ENCODE results near the gene SIRT5.

Gene SIRT5

GRCh38 chr6:13550656-13551055 is 23.7 kb upstream of the SIRT5 start:
- no peak for DNase-seq (ENCODE audit: low read depth in 2 of 3, low spot score in 1 of 3)

DNA sequence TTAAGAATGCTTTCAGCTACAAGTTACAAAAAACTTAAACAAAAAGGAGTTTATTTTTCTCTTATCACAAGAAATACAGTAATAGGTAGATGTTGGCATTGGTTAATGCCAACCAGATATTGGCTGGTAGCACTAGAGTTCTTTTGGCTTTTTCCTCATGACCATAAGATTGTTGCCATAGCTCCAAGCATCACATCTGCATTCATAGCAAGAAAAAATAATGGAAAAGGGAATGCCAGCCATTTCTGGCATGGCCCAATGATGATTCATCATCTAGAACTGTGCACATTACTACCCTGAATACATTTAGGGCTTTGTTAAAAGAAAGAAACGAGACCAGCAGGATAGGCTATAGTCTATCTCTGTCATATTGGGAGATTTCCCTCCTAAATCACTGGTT is 20.8 kb upstream of the SIRT5 start:
- no peak for DNase-seq (ENCODE audit: low read depth in 2 of 3, low spot score in 1 of 3)

- no peak for DNase-seq (ENCODE audit: low read depth in 2 of 3, low spot score in 1 of 3)
Measured at GRCh38 chr6:13554929-13555333, 19.5 kb upstream of the SIRT5 start.

- no peak for DNase-seq (ENCODE audit: low read depth in 2 of 3, low spot score in 1 of 3)
Measured at GRCh38 chr6:13557841-13558240, 16.6 kb upstream of the SIRT5 start.

DNA sequence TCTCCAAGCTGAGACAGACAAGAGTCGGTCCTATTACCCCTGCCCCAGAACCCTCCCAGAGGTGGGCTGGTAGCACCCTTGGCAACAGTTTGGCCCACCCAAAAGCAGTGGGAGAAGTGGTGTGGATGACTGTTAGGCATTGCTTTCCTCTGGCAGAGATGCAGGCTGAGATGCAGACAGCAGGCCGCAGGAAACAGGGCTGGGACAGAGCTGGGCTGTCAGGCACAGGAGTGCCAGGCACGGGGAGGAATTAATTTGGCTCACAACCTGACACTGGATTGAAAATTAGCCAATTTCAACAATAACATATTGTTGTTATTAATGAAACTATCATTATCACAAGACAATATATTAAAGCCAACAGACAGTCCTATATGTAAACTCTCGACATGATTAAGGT is 15.7 kb upstream of the SIRT5 start:
- no peak for DNase-seq (ENCODE audit: low read depth in 2 of 3, low spot score in 1 of 3)

- no peak for DNase-seq (ENCODE audit: low read depth in 2 of 3, low spot score in 1 of 3)
Measured at GRCh38 chr6:13559251-13559650, 15.2 kb upstream of the SIRT5 start.

- DNase-seq (ENCODE audit: low read depth in 2 of 3, low spot score in 1 of 3): no peak
Measured at GRCh38 chr6:13559968-13560650, 14.3 kb upstream of the SIRT5 start.

DNA sequence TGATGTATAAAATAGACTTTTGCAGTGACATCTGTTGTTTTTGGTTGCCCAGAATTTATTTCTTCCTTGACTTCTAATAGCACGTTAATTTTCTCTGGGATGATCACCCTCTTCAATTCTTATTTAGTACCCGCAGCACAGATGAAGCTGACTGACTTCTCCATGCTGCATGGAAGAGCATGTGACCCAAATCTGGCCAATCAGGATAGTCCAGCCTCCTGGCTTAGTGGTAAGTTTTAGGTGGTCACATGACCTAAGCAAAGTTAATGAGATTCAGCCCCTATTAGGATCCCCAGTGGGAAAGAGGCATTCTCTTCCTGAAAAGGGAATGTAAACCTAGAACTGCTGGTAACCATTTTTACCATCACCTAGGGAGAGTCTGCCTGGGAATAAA is 13.8 kb upstream of the SIRT5 start:
- DNase-seq (ENCODE audit: low read depth in 2 of 3, low spot score in 1 of 3): no peak

DNA sequence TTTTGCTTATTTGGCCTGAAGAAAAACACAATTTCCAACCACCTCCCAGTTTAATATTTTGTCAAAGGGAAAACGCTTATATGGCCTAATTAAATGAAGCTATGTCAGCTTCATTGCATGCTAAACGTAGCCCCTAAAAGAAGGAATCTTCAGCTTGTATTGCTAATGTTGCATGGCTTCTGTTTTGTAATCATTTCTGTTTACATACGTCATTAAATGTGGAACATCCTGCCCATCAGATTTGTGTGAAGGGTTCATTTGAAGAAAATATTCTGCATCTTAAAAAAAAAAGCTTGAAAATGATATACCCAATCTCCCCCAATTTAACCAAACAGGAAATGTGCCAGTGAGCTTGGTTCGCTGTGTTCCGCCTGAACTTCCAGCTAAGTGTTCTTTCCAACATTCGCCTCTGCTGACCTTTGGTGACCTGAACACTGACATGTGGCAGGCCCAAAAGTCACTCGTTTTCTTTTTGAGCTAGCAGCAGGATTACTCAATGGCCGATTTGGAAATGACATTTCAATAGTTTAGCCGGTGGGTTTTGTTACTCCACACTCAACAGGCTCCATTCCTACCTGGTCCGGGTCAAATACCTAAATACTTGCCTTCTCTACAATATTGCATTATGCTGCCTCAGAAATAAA is 12.7 kb upstream of the SIRT5 start:
- no peak for DNase-seq (ENCODE audit: low read depth in 2 of 3, low spot score in 1 of 3)

GRCh38 chr6:13563009-13563408 is 11.4 kb upstream of the SIRT5 start:
- no peak for DNase-seq (ENCODE audit: low read depth in 2 of 3, low spot score in 1 of 3)

DNA sequence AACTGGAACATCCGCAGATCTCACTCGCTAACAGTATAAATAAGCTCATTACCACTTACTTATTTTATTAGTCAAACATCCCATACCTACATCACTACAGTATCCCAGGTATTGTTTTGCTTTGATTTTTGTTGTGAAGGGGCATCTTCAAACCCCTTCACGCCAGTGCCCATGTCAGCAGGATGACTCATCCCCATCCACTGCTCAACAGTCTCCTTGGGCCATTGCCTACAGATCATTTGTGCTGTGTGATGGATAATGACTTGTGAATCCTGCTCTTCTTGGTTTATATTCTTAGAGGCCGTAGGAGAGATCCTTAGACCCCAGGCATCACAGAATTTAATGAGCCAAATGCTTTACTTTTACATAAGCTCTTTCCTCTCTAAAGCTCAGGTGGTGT is 8.5 kb upstream of the SIRT5 start:
- no peak for DNase-seq (ENCODE audit: low read depth in 2 of 3, low spot score in 1 of 3)

DNA sequence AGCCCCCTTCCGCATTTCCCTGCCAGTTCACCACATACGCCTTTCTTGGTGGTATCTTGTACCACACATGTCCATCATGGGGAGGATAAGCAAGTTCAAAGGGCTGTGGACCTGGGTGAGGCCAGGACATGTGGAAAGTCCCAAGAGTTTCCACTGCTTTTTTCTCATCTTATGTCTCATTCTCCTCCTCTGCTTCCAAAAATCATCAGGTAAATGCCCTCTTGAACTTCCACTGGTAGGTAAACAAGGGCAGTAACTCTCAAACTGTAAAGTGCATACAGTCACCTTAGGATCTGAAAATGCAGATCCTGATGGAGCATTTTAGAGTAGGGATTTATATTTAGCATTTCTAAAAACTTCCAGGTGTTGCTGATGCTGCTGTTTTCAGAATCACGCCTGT is 7.9 kb upstream of the SIRT5 start:
- DNase-seq (ENCODE audit: low read depth in 2 of 3, low spot score in 1 of 3): no peak

DNA sequence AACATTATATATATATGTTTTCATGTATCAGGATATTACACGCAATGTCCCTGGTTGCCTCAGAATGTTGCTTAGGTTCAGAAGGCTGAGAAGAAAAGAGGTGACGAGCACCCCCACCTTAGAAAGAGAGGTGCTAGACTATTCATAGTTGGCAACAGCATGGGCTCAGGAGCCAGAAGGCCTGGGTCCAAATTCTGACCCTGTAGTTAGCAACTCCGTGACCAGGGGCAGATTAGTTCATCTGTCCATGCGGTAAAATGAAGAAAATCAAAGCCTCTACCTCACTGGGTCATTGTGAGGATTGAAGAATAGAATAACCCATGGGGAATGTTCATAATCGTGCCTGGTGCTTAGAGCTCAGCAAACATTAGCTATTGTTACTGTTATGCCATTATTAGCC is 5.4 kb upstream of the SIRT5 start:
- DNase-seq (ENCODE audit: low read depth in 2 of 3, low spot score in 1 of 3): no peak

GRCh38 chr6:13572240-13572639 is 2.2 kb upstream of the SIRT5 start:
- no peak for DNase-seq (ENCODE audit: low read depth in 2 of 3, low spot score in 1 of 3)

DNA sequence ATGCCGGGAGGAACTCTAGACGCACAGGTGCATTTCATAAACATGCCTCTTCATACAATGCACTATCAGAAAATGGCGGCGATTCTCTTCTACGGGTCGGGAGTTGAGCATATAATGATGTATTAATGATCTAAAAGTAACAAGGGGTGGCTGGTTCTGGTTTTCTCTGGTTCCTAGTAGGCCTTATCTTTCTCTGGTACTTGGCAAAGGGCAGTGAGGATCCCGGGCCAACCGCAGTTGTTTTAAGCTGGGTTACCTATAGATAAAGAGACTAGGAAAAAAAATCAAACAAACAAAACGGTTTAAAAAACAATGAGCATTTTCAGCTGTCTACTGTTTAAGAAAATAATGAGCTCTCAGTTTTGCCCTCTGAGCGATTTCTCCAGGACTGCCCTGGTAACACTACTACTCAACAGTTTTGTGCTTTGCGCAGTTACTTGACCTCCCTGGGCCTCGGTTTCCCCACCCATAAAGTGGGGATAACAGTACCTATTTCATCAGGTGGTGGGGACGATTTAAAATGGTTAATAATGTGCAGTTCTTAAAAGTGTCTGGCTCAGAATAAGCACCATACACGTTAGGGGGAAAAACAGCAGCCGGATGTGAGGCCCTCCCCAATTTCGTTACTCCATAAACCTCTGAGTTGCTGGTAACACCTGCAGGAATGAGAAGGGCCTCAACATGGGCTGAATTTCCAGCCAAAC is 1.3 kb upstream of the SIRT5 start:
- DNase-seq (ENCODE audit: low read depth in 2 of 3, low spot score in 1 of 3): no peak

DNA sequence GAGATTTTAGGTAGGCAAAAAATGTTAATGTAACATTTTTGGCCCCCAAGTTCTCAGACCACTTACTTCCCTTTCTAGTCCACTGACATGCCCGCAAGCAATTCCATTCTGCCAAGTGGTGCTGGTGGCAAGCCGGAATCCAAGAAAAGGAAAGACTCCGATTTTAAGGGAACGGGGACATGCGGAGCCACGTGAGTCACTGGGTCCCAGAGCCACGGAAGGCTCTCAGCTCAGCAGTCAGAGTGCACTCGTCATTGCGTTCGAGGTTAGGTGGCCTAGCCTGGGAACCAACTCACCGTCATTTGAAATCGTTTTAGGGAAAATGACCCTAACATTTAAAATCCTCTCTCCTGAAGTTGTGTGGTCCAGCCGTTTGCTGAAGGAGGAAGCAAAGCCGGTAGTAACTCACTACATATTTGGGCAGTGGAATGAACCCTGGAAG is 711 bp upstream of the SIRT5 start:
- DNase-seq (ENCODE audit: low read depth in 2 of 3, low spot score in 1 of 3): no peak

GRCh38 chr6:13574149-13574570 is 241 bp upstream of the SIRT5 start:
- DNase-seq (ENCODE audit: low read depth in 2 of 3, low spot score in 1 of 3): peak; percentile 81 to 90 (median 86)

GRCh38 chr6:13575377-13575775 is 975 bp downstream of the SIRT5 start:
- peak in 1 of 3 donors; percentile 84 for DNase-seq (ENCODE audit: low read depth in 2 of 3, low spot score in 1 of 3)

GRCh38 chr6:13576017-13576416 is 1.6 kb downstream of the SIRT5 start:
- no peak for DNase-seq (ENCODE audit: low read depth in 2 of 3, low spot score in 1 of 3)

GRCh38 chr6:13577926-13578325 is 3.5 kb downstream of the SIRT5 start:
- DNase-seq (ENCODE audit: low read depth in 2 of 3, low spot score in 1 of 3): no peak

DNA sequence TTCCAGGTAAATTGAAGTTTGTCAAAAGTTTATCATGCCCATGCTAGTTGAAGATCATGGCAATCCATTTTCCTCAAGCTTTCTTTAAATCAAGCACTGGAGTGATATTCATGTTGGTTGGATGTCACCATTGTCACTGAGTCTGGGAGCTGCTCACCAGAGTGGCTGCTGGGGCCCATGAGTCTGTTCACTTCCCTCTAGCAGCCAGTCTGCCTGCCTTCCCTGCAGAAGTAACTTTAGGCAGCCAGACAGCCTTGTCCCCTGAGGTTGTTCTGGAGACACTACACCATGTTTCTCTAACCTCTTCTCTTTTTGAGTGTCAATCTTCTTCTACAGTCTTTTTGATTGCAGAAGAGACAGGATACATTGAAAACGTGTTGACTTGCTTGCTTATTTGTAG is 5.5 kb downstream of the SIRT5 start:
- DNase-seq (ENCODE audit: low read depth in 2 of 3, low spot score in 1 of 3): no peak

DNA sequence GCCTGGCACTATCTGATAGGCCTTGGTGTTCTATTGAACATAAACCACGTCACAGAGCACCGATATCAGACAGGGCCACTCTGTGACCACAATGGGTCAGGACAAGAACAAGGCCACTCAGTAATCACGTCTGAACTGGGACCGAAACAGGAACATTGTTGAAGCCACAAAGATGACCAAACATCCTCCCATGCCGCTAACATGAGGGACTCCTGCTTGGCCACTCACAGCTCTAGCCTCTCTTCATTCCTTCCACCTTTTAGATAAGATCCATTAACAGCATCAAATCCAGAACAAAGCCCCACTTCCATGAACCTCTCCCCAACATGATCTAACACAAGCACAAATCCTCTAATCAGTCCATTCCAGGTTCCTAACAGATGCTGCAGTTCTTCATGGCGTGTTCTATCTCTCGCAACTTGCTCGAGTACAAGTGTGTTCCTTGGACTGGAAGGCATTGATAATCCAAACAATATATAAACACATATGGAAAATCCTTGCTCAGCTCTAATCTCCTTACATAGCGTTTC is 7.4 kb downstream of the SIRT5 start:
- no peak for DNase-seq (ENCODE audit: low read depth in 2 of 3, low spot score in 1 of 3)

All from stimulated activated CD4-positive, alpha-beta T cell treated with anti-CD3 and anti-CD28 coated beads, Interleukin-12 subunit alpha, Interleukin-12 subunit beta, amount 100 ng/mL, for 48 hours (primary cell).